Esophagus squamous epithelium (tissue), 5 donors: ENCODE data around the gene HMG20A. TPM values are rescaled to one million over a fixed set of nuclear protein-coding genes. Genes with fewer than 3 reads are reported as not detected.

Source experiments
- DNase-seq: peaks from one replicate; lab custom pipeline; 2025; lab: John Stamatoyannopoulos, UW
- H3K27ac ChIP-seq, 4 donors: fragments of 200-600 bp; sonication (generic); one replicate each; pipeline ENCODE4 v1.5.1; 2016 to 2019; ENCODE audit warnings: mild to moderate bottlenecking in 1 of 4
- H3K27me3 ChIP-seq, 4 donors: fragments of 200-600 bp; sonication (generic); 1 replicate in 3 of 4; 2 replicates in 1 of 4; pipeline versions ENCODE4 v1.5.1 to v1.6.0; 2017 to 2021; ENCODE audit warnings: antibody characterized with exemption in 1 of 4
- H3K36me3 ChIP-seq, 3 donors: fragments of 200-600 bp; sonication (generic); one replicate each; pipeline ENCODE4 v1.5.1; 2016 to 2019
- H3K4me1 ChIP-seq, 3 donors: fragments of 200-600 bp; sonication (generic); one replicate each; pipeline ENCODE4 v1.5.1; 2017 to 2019
- H3K4me3 ChIP-seq, 4 donors: fragments of 200-600 bp; sonication (generic); 1 replicate in 3 of 4; 2 replicates in 1 of 4; pipeline ENCODE4 v1.5.1; 2016 to 2019; ENCODE audit warnings: mild to moderate bottlenecking in 2 of 4, moderate library complexity in 1 of 4
- H3K9me3 ChIP-seq, 3 donors: fragments of 200-600 bp; sonication (generic); one replicate each; pipeline ENCODE4 v1.5.1; 2016 to 2019
- POLR2A ChIP-seq, 4 donors: fragments of 450-650 bp; IDR thresholded peaks; one replicate each; pipeline ENCODE4 v1.6.1; 2017; ENCODE audit warnings: antibody characterized with exemption in 4 of 4, mild to moderate bottlenecking in 4 of 4, moderate library complexity in 3 of 4
- WGBS, 2 donors: methylation state at CpG; one replicate each; pipeline ENCODE4 v1.1.5; 2018; 5-methylcytosine and 5-hydroxymethylcytosine counted together
- intact Hi-C: fragments of 100-400 bp; cut with DNase I; formaldehyde crosslinking; loops from one replicate; pipeline ENCODE4 v1.15.0; 2022
- total RNA-seq, 4 donors: library from RNA; depleted of rRNA; stranded (reverse); fragments of >200 nt; gene quantifications; one replicate each; pipeline ENCODE4 v1.1.0, GENCODE V29; 2016
- TF ChIP-seq, protein P1 (sequence below), 6 experiments: fragments of 450-650 bp in 4 of 6; fragments of 200-600 bp in 2 of 6; sonication (generic) in 2 of 6; IDR thresholded peaks; one replicate each; pipeline ENCODE4 v1.5.1; 2016 to 2019; ENCODE audit warnings: antibody characterized with exemption in 6 of 6, mild to moderate bottlenecking in 4 of 6, moderate library complexity in 4 of 6
- donor health status: DM: yes; HTN: yes; CAD: no.

HMG20A gene
- total RNA-seq, 4 donors from 2014 or later = 7.9 to 22.7 (median 12.9) TPM

GRCh38 chr15:77468896-77469295 is 48.2 kb downstream of the HMG20A start:
- Histone ChIP-seq H3K36me3 (peaks cover 11 to 99% (median 13%) of the 10 kb centered on the region in 3 donors), H3K9me3 (no peaks in the 10 kb centered on the region), H3K27ac (no peak overlapping the region), H3K27me3 (no peaks in the 10 kb centered on the region), H3K4me1 (no peaks in the 10 kb centered on the region), H3K4me3 (no peak overlapping the region)
- intact Hi-C loops = no loop called here
- 87% methylated on average over 3 of the region's 3 CpGs for WGBS, 2 donors
- TF ChIP-seq, protein P1, sequence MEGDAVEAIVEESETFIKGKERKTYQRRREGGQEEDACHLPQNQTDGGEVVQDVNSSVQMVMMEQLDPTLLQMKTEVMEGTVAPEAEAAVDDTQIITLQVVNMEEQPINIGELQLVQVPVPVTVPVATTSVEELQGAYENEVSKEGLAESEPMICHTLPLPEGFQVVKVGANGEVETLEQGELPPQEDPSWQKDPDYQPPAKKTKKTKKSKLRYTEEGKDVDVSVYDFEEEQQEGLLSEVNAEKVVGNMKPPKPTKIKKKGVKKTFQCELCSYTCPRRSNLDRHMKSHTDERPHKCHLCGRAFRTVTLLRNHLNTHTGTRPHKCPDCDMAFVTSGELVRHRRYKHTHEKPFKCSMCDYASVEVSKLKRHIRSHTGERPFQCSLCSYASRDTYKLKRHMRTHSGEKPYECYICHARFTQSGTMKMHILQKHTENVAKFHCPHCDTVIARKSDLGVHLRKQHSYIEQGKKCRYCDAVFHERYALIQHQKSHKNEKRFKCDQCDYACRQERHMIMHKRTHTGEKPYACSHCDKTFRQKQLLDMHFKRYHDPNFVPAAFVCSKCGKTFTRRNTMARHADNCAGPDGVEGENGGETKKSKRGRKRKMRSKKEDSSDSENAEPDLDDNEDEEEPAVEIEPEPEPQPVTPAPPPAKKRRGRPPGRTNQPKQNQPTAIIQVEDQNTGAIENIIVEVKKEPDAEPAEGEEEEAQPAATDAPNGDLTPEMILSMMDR (IDR thresholded peaks at IDR 0.05) = no peak
- TF ChIP-seq POLR2A (IDR thresholded peaks at IDR 0.05) = no peak
- no peak for DNase-seq

DNA sequence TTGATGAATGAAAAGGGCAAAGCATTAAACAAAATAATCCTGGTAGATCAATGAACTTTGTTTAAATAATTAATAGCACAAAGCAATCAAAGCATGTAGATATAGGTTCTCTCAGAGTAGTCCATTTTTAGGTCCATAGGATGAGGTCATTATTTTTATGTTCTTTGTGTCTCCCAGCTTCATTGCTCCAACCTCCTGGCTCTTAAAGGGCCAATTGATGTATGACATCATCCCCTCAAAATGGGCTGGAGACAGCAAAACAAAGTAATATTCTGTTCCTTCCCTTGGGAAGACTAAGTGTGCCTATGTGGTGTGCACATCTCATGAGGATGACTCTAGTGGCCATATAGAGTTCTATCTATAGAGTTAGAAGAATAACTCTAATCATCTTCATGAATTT is 49.5 kb downstream of the HMG20A start:
- no peaks in the 10 kb centered on the region for H3K27me3 ChIP-seq
- no peak overlapping the region for H3K27ac ChIP-seq
- peaks cover 11 to 97% (median 13%) of the 10 kb centered on the region in 3 donors for H3K36me3 ChIP-seq
- DNase-seq = no peak
- no peaks in the 10 kb centered on the region for H3K9me3 ChIP-seq
- no peak for TF ChIP-seq POLR2A (IDR thresholded peaks at IDR 0.05)
- TF ChIP-seq, protein P1 (IDR thresholded peaks at IDR 0.05) = no peak
- intact Hi-C loops = no loop called here
- no peak overlapping the region for H3K4me3 ChIP-seq
- no peaks in the 10 kb centered on the region for H3K4me1 ChIP-seq

- Histone ChIP-seq H3K27me3 (no peaks in the 10 kb centered on the region), H3K4me3 (no peak overlapping the region), H3K4me1 (no peaks in the 10 kb centered on the region), H3K9me3 (no peaks in the 10 kb centered on the region), H3K27ac (no peak overlapping the region), H3K36me3 (peaks cover 11 to 89% (median 22%) of the 10 kb centered on the region in 3 donors)
- intact Hi-C loops = no loop called here
- no peak for TF ChIP-seq POLR2A (IDR thresholded peaks at IDR 0.05)
- TF ChIP-seq, protein P1 (IDR thresholded peaks at IDR 0.05) = no peak
- DNase-seq = no peak
These were observed 52.6 kb downstream of the HMG20A start for GRCh38 chr15:77473328-77473727.

GRCh38 chr15:77474310-77474988 is 53.8 kb downstream of the HMG20A start:
- no peaks in the 10 kb centered on the region for H3K4me1 ChIP-seq
- peaks cover 11 to 89% (median 23%) of the 10 kb centered on the region in 3 donors for H3K36me3 ChIP-seq
- H3K9me3 ChIP-seq = no peaks in the 10 kb centered on the region
- WGBS, 2 donors = 83 to 92% methylated on average over 3 of the region's 3 CpGs
- TF ChIP-seq, protein P1 (IDR thresholded peaks at IDR 0.05) = no peak
- TF ChIP-seq POLR2A (IDR thresholded peaks at IDR 0.05) = no peak
- no peak overlapping the region for H3K4me3 ChIP-seq
- intact Hi-C loops = no loop called here
- H3K27me3 ChIP-seq = no peaks in the 10 kb centered on the region
- H3K27ac ChIP-seq = no peak overlapping the region
- DNase-seq = no peak

DNA sequence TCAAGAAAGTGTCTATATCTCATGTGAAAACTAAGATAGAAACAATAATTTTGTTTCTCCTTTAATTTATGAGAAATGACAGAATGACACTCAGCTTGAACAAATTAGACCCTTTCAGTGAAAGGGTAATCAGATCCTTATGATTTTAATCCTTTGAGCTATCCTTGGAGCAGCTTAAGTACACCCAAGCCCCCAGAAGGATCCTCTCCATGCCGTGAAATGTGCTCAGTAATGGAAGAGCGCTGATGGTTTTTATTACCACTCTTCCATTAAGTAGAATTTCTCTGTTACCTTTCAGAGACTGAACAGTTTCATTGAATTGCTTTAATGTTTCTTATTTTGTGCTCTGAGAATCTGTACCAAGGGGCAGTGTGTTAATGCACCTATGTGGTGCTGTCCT is 54.3 kb downstream of the HMG20A start:
- Histone ChIP-seq H3K36me3 (peaks cover 11 to 89% (median 23%) of the 10 kb centered on the region in 3 donors), H3K4me3 (no peak overlapping the region), H3K27ac (no peak overlapping the region), H3K27me3 (no peaks in the 10 kb centered on the region), H3K4me1 (no peaks in the 10 kb centered on the region), H3K9me3 (no peaks in the 10 kb centered on the region)
- intact Hi-C loops = no loop called here
- 94 to 96% methylated on average over 2 of the region's 2 CpGs for WGBS, 2 donors
- no peak for DNase-seq
- TF ChIP-seq, protein P1 (IDR thresholded peaks at IDR 0.05) = no peak
- no peak for TF ChIP-seq POLR2A (IDR thresholded peaks at IDR 0.05)
